ENCODE results near the gene SHLD2.
"Not testable (repeated sequence)": the region's sequence is repeated elsewhere in the genome, so short reads cannot be mapped to it uniquely, and the experiment has no call there.

SHLD2 gene

DNA sequence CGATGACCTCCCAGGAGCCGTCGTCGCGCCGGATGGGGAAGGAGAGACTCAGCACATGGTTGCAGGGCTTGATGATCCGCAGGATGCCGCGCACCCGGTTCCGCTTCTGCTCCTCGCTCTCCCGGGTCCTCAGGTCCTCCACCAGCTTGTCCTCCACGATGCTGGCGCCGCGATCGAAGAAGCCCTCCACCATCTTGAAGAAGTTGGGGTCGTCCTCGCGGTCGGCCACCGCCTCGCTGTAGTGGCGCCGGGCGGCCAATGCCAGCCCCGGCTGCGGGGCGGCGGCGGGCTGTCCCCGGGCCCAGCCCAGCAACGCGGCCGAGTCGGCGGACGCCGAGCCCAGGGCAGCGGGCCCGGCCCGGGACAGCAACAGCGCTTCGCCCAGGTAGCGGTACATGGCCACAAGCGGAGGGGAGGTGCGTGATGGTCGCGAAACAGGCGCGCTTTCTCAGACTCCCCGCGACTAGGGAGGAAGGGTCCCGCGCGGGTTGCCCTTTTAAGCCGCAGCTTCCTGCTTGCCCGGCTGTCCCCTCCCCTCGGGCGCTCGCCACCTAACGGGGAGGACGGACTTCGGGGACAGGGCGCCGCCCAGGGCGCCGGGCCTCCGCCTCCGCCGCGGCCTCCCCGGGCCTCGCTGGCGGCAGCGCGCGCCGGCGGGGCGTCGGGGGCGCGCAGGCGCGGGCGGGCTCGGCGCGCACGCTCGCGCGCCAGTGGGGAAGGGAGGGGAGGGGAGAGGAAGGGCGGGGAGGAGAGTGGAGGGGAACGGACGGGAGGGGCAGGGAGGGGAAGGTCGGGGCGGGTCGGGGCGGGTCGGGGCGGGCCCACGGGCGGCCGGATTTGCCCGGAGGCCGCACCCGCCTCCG is at the start of gene SHLD2, which contains the start of gene GLUD1:
Gene SHLD2, plus strand, starts transcription at position 834 of the 863 bp plus-strand sequence. CDS start 56,149 bp downstream, outside the sequence.
Gene GLUD1, minus strand, starts transcription at position 471 of the 863 bp plus-strand sequence. Its CDS starts 74 bp downstream, at position 397.
- peak within 1 kb of the TSS; percentile 93 for H3K27ac ChIP-seq
- DNase-seq (ENCODE audit: low read depth, low spot score), result peak; percentile 48

- DNase-seq (ENCODE audit: low read depth, low spot score), result no peak
- H3K27ac ChIP-seq, result no peak overlapping the region
Observed at GRCh38 chr10:87045434-87045938, 49.5 kb upstream of the SHLD2 start.

GRCh38 chr10:87053111-87053510 is 41.9 kb upstream of the SHLD2 start:
- no peak for DNase-seq (ENCODE audit: low read depth, low spot score)

DNA sequence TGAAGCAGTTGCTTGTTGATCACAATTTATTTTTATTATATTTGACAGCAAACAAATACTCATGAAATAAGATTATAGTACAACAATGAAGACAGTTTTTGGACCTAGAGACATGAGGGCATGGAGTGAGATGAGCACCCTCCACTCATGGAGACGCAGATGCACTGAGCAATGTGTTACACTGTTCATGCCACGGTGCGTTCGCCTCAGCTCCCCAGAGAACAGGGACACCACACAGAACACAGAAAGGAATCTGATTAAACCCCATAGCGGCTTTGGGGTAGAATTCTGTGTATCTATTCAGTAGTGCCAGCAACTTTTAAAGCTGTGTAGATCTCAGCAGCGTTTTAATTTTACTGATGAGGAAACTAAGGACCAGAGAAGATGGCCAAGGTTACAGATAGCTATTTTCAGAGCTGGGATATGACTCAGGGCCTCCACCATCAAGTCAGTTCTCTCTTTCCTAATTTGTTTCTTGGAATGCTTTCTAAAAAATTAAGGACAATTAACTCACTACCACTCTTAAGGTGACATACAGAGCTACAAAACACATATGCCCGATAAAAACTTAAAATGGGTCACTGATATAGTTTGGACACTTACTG is 41.3 kb upstream of the SHLD2 start:
- no peak overlapping the region for H3K27ac ChIP-seq
- DNase-seq (ENCODE audit: low read depth, low spot score), result no peak

More at GRCh38 chr10:87053111-87053510, 41.9 kb upstream of the SHLD2 start:
- no peak overlapping the region for H3K27ac ChIP-seq

GRCh38 chr10:87054373-87055295 is 40.4 kb upstream of the SHLD2 start:
- no peak for DNase-seq (ENCODE audit: low read depth, low spot score)
- peak overlapping the region; percentile 16 for H3K27ac ChIP-seq

DNA sequence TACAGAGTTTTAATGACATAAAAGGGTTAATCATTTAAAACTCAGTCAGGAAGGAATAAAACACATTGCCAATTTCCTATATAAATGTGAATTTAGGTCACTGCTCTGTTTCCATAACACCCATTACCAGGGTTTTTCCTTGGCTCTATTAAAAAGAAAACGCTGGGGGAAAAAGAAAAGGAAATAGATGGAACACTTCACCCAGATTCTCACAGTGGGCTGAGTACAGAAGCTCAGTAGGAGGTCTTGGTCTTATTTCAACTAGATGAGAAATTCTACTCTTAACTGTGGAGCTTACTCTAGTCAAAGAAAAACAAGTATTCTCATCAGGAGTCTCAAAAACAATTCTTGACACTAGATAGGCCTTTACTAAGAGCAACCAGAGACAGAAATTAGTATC is 36.8 kb upstream of the SHLD2 start:
- DNase-seq (ENCODE audit: low read depth, low spot score), result no peak
- no peak overlapping the region for H3K27ac ChIP-seq

- no peak overlapping the region for H3K27ac ChIP-seq
- no peak for DNase-seq (ENCODE audit: low read depth, low spot score)
Observed at GRCh38 chr10:87059401-87059800, 35.6 kb upstream of the SHLD2 start.

- DNase-seq (ENCODE audit: low read depth, low spot score), result no peak
- H3K27ac ChIP-seq, result no peak overlapping the region
Observed at GRCh38 chr10:87060280-87060928, 34.6 kb upstream of the SHLD2 start.

DNA sequence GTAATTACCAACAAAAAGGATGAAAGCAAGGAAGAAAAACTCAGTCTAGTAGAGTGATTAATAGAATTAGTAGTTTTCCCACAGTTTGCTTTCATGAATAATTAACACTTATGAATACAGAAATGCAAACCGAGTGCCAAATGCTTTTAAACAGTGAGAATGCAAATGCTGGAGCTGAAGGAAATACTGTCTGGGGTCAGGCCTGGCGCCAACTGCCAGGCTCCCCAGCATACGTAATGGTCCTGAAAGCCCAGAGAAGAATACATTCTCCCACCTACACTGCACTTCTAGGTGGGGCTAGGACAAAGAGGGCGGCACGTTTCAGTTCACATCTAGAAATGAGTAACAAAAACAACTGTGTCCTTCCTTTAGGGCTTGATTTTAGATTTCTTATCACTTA is 30.4 kb upstream of the SHLD2 start:
- H3K27ac ChIP-seq, result no peak overlapping the region
- DNase-seq (ENCODE audit: low read depth, low spot score), result no peak

DNA sequence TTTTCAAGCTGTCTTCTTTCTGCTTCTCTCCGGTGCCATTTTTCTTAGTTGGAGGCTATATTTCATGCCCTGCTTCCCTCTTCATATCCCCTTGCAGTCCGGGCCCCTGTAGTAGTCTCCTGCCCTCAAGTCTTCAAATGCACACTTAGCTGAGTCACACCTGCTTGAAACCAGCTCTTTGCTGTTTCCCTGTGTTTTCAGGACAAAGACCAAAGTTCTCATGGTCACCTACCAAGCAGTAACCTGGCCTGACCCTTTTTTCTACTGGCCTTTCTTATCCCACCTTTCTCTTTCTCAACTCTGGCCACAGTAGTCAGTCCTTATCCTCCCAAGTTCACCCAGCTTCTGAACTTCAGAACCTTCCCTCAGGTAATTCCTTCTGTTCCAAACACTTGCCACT is 28.8 kb upstream of the SHLD2 start:
- DNase-seq (ENCODE audit: low read depth, low spot score), result no peak

GRCh38 chr10:87066865-87067264 is 28.1 kb upstream of the SHLD2 start:
- no peak overlapping the region for H3K27ac ChIP-seq
- DNase-seq (ENCODE audit: low read depth, low spot score), result no peak

More for the DNA sequence above, 28.8 kb upstream of the SHLD2 start:
- no peak overlapping the region for H3K27ac ChIP-seq

- no peak overlapping the region for H3K27ac ChIP-seq
- no peak for DNase-seq (ENCODE audit: low read depth, low spot score)
Observed at GRCh38 chr10:87068281-87068680, 26.7 kb upstream of the SHLD2 start.

DNA sequence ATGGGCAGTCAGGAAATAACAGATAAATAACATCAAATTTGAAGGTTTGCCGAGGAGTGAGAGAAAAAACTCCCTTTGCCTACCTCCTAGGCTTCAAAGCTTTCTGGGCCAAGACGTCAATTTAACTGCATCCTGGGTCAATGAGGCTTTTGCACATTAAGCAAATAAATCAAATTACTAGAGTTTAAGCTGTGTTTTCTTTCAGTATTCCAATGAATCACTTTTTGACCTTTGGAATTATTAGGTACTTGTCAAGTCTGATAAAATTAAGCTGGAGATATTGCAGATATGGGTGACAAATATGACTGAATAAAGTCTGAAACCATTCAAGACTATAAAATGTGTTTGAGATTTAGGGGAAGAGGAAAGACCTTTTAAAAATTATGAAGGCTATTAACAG is 22.6 kb upstream of the SHLD2 start:
- no peak for DNase-seq (ENCODE audit: low read depth, low spot score)

GRCh38 chr10:87076421-87076820 is 18.6 kb upstream of the SHLD2 start:
- DNase-seq (ENCODE audit: low read depth, low spot score); H3K27ac ChIP-seq: not testable (repeated sequence)

More for the DNA sequence above, 22.6 kb upstream of the SHLD2 start:
- H3K27ac ChIP-seq, result no peak overlapping the region

DNA sequence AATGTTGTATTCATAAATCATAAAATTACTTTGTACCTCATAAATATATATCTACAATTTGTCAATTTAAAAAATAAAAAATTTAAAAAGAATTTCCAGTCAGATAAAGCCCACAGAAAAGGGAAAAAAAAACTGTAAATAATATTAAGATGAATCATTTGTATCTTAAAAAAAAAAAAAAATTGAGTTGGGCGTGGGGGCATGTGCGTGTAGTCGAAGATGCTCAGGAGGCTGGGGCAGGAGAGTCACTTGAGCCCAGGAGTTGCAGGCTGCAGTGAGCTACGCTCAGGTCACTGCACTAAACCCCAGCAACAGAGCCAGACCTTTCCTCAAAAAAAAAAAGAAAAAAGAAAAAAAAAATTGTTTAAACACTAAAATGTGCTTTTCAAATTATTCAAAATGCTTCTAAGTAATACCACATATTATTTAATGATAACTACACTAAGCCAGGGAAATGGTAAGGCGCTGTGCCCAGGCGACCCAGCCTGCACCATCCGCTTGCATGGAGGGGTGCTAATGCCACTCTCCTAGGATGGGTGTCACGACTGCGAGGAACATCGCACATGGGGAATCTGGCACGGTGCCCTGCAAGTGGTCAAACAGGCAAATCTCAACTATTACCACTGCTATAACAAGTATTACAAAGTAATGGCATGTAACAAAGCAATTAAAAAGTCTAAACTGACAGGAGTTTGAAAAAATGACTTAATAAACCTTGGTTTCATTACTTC is 15.7 kb upstream of the SHLD2 start:
- no peak overlapping the region for H3K27ac ChIP-seq
- DNase-seq (ENCODE audit: low read depth, low spot score), result no peak

DNA sequence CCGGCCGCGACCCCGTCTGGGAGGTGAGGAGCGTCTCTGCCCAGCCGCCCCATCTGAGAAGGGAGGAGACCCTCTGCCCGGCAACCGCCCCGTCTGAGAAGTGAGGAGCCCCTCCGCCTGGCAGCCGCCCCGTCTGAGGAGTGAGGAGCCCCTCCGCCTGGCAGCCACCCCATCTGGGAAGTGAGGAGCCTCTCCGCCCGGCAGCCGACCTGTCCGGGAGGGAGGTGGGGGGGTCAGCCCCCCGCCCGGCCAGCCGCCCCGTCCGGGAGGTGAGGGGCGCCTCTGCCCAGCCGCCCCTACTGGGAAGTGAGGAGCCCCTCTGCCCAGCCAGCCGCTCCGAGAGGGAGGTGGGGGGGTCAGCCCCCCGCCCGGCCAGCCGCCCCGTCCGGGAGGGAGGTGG is 14.4 kb upstream of the SHLD2 start:
- not testable (repeated sequence) for DNase-seq (ENCODE audit: low read depth, low spot score); H3K27ac ChIP-seq

DNA sequence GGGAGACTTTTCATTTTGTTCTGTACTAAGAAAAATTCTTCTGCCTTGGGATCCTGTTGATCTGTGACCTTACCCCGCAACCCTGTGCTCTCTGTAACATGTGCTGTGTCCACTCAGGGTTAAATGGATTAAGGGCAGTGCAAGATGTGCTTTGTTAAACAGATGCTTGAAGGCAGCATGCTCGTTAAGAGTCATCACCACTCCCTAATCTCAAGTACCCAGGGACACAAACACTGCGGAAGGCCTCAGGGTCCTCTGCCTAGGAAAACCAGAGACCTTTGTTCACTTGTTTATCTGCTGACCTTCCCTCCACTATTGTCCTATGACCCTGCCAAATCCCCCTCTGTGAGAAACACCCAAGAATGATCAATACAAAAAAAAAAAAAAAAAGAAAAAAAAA is 13.4 kb upstream of the SHLD2 start:
- not testable (repeated sequence) for DNase-seq (ENCODE audit: low read depth, low spot score)
- H3K27ac ChIP-seq, result peak overlapping the region; percentile 85

DNA sequence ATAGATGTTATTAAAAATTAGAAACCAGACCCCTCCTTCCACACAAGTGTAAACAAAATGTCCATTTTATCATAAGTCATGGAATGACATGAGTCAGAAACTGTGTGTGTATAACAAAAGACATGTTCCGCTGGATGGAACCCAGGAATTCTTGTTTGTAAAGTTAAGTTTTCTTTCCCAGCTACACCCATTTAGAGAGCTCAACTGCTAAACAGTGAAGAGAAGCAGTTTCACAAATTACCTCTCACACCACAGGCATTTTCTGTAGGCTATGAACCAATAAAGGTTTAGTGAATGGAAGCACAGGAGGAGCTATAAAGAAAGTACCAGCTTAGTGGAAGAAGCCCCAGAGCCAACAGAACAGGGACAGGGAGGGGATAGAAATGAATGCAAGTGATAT is 12.8 kb upstream of the SHLD2 start:
- DNase-seq (ENCODE audit: low read depth, low spot score), result peak; percentile 79
- H3K27ac ChIP-seq, result peak overlapping the region; percentile 85
